Measurements from ENCODE around the gene ESRRB.

- no peak for TF ChIP-seq CTCF (IDR thresholded peaks at IDR 0.05)
- TF ChIP-seq POLR2AphosphoS5 (IDR thresholded peaks at IDR 0.05), result no peak
- TF ChIP-seq POLR2A (IDR thresholded peaks at IDR 0.05), result no peak
Measured at GRCh38 chr14:76490735-76491134, 114.8 kb downstream of the ESRRB start.

Data from transverse colon (tissue), 4 donors.